Endodermal cell (in vitro differentiated cells): ENCODE data around the gene RAB4A. TPM values are rescaled to one million over a fixed set of nuclear protein-coding genes. Genes with fewer than 3 reads are reported as not detected.

Experiments
- DNase-seq: peaks from one replicate; pipeline ENCODE4 v3.0.0-alpha.2; 2017
- H3K27ac ChIP-seq: 2 replicates; pipeline ENCODE4 v1.5.1; 2013; ENCODE audit warnings: mild to moderate bottlenecking, low read depth, low read length, moderate library complexity
- H3K27me3 ChIP-seq: 2 replicates; pipeline ENCODE4 v1.6.1; 2013; ENCODE audit warnings: mild to moderate bottlenecking, low read length, moderate library complexity; ENCODE audit not compliant: insufficient read depth, control insufficient read depth, poor library complexity, severe bottlenecking
- H3K36me3 ChIP-seq: 2 replicates; pipeline ENCODE4 v1.7.0; 2013; ENCODE audit warnings: mild to moderate bottlenecking, low read length, moderate library complexity; ENCODE audit not compliant: control insufficient read depth, insufficient read depth
- H3K4me1 ChIP-seq: one replicate; pipeline ENCODE4 v1.7.0; 2013; ENCODE audit warnings: low read length; ENCODE audit not compliant: control insufficient read depth, insufficient read depth
- H3K4me3 ChIP-seq: 2 replicates; pipeline ENCODE4 v1.5.1; 2013; ENCODE audit warnings: mild to moderate bottlenecking, low read length, moderate library complexity
- H3K9ac ChIP-seq: 2 replicates; pipeline ENCODE4 v1.6.1; 2013; ENCODE audit warnings: mild to moderate bottlenecking, low read length, moderate library complexity; ENCODE audit not compliant: poor library complexity, severe bottlenecking; ENCODE audit errors: extremely low read depth
- H3K9me3 ChIP-seq: 2 replicates; pipeline ENCODE4 v1.6.1; 2013; ENCODE audit warnings: mild to moderate bottlenecking, low read length, moderate library complexity; ENCODE audit not compliant: control insufficient read depth
- H3K27ac Mint-ChIP-seq: 2 replicates; pipeline ENCODE4 v1.8.0; 2020; ENCODE audit warnings: mixed read lengths
- H3K27me3 Mint-ChIP-seq: 2 replicates; pipeline ENCODE4 v1.8.0; 2021; ENCODE audit warnings: mild to moderate bottlenecking, mixed read lengths; ENCODE audit not compliant: insufficient read depth
- H3K36me3 Mint-ChIP-seq: 2 replicates; pipeline ENCODE4 v1.8.0; 2020; ENCODE audit warnings: low read depth, mixed read lengths
- H3K4me1 Mint-ChIP-seq: 2 replicates; pipeline ENCODE4 v1.8.0; 2020; ENCODE audit warnings: mixed read lengths
- H3K4me3 Mint-ChIP-seq: 2 replicates; pipeline ENCODE4 v1.8.0; 2020; ENCODE audit warnings: mild to moderate bottlenecking, moderate library complexity, mixed read lengths
- H3K9me3 Mint-ChIP-seq: 2 replicates; pipeline ENCODE4 v1.8.0; 2020; ENCODE audit warnings: mild to moderate bottlenecking, mixed read lengths
- CTCF ChIP-seq: fragments of 200-600 bp; sonication (generic); conservative IDR thresholded peaks from 2 replicates; pipeline ENCODE4 v1.5.0; 2021; ENCODE audit warnings: antibody characterized with exemption, mild to moderate bottlenecking
- WGBS, 2 experiments: methylation state at CpG; one replicate each; pipeline versions ENCODE4 v1.1.5 to v1.1.7; 2013; ENCODE audit warnings: missing lambda C conversion rate in 2 of 2, mixed read lengths in 1 of 2; ENCODE audit not compliant: insufficient coverage in 1 of 2, insufficient read length in 1 of 2; 5-methylcytosine and 5-hydroxymethylcytosine counted together
- total RNA-seq, 2 donors: library from RNA; stranded (reverse); fragmentation: NEBNext Ultra II Directional in 1 of 2; extraction: Animal tissue kit (Norgen Biotek cat#: 25700) in 1 of 2; gene quantifications; 2 replicates in 1 of 2; 3 replicates in 1 of 2; pipeline ENCODE4 v1.2.1, GENCODE V29; 2021

Gene RAB4A
- total RNA-seq, 2 donors from 2014 or later: 46.2 to 48.9 TPM

- DNase-seq: no peak
- Histone ChIP-seq H3K27me3 (no peaks in the 10 kb centered on the region), H3K36me3 (peaks cover 65% of the 10 kb centered on the region), H3K4me1 (no peaks in the 10 kb centered on the region), H3K9me3 (no peaks in the 10 kb centered on the region), H3K27ac (no peak overlapping the region), H3K4me3 (no peak overlapping the region), H3K9ac (no peak overlapping the region)
- Mint-ChIP-seq H3K9me3 (no peaks in the 10 kb centered on the region), H3K4me1 (peaks cover 5% of the 10 kb centered on the region), H3K36me3 (peaks cover 26% of the 10 kb centered on the region), H3K27ac (no peak overlapping the region), H3K4me3 (no peak overlapping the region), H3K27me3 (no peaks in the 10 kb centered on the region)
- WGBS, 2 experiments: 78 to 80% methylated on average over 5 to 6 of the region's 6 CpGs
- TF ChIP-seq CTCF: no peak
These were observed 29.3 kb downstream of the RAB4A start for GRCh38 chr1:229300099-229300757.

DNA sequence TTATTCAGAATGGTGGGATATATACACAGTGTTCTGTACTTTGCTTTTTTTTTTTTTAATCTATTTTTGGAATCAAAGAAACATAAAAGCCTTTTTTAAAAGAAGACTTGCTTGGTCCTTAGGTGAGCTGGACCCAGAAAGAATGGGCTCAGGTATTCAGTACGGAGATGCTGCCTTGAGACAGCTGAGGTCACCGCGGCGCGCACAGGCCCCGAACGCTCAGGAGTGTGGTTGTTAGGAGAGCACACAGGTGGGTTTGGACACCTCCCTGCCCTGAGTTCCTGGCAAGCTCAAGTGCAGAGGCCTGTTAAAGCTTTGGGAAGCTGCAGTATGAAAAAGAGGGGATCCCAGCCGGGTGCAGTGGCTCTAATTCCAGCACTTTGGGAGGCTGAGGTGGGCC is 31.8 kb downstream of the RAB4A start:
- no peak overlapping the region for H3K9ac ChIP-seq
- peaks cover 5% of the 10 kb centered on the region for H3K4me1 Mint-ChIP-seq
- H3K4me3 ChIP-seq: no peak overlapping the region
- H3K9me3 Mint-ChIP-seq: no peaks in the 10 kb centered on the region
- H3K27ac Mint-ChIP-seq: no peak overlapping the region
- no peaks in the 10 kb centered on the region for H3K27me3 Mint-ChIP-seq
- H3K9me3 ChIP-seq: no peaks in the 10 kb centered on the region
- no peak for DNase-seq
- no peak overlapping the region for H3K27ac ChIP-seq
- H3K4me3 Mint-ChIP-seq: no peak overlapping the region
- H3K27me3 ChIP-seq: no peaks in the 10 kb centered on the region
- peaks cover 37% of the 10 kb centered on the region for H3K36me3 Mint-ChIP-seq
- no peaks in the 10 kb centered on the region for H3K4me1 ChIP-seq
- 94 to 98% methylated on average over 7 to 8 of the region's 8 CpGs for WGBS, 2 experiments
- no peak for TF ChIP-seq CTCF
- H3K36me3 ChIP-seq: peaks cover 63% of the 10 kb centered on the region

- no peaks in the 10 kb centered on the region for H3K27me3 Mint-ChIP-seq
- Histone ChIP-seq H3K9ac (no peak overlapping the region), H3K9me3 (no peaks in the 10 kb centered on the region), H3K27ac (no peak overlapping the region), H3K4me3 (no peak overlapping the region), H3K27me3 (no peaks in the 10 kb centered on the region), H3K4me1 (no peaks in the 10 kb centered on the region), H3K36me3 (peaks cover 56% of the 10 kb centered on the region)
- peaks cover 43% of the 10 kb centered on the region for H3K36me3 Mint-ChIP-seq
- DNase-seq: no peak
- H3K4me1 Mint-ChIP-seq: peaks cover 4% of the 10 kb centered on the region
- H3K27ac Mint-ChIP-seq: no peak overlapping the region
- 92 to 94% methylated on average over 3 to 4 of the region's 4 CpGs for WGBS, 2 experiments
- no peak overlapping the region for H3K4me3 Mint-ChIP-seq
- no peak for TF ChIP-seq CTCF
- H3K9me3 Mint-ChIP-seq: no peaks in the 10 kb centered on the region
These were observed 32.9 kb downstream of the RAB4A start for GRCh38 chr1:229303855-229304254.
